KBM-7 (cell line): ENCODE data around the gene CRMP1.

Experiments
- DNase-seq: peaks from one replicate; pipeline ENCODE4 v3.0.0-alpha.2; 2015
- in situ Hi-C: fragments of 300-500 bp; cut with MboI; formaldehyde crosslinking; loops from 2 replicates; pipeline ENCODE4 v1.14.3; 2020; ENCODE audit warnings: low sequenced_read_pairs, low pct_unique_long_range_greater_than_20kb, mixed read lengths

Gene CRMP1

DNA sequence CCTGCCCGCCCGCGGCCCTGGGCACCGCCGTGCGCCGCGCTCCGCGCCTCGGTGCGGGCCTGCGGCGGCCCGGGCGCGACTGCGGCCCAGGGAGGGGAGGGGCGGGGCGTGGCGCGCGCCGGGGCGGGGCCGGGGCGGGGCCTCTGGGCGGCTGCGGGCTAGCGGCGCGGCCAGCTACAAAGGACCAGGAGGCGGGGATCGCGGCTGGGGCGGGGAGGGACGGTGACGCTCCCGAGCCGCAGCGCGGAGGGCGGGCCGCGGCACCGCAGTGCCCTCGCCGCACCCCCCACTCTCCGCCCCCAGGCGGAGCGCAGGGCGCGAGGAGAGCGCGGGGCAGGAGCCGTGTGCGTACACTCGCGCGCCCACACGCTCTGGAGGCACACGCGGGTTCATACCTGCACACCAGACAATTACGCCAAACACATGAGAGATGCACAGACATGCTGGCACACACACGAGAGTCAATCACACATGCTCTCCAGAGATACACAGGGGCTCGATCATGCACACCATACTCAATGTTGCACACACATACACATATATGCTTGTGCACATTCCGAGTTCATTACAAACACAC lies at the start of gene CRMP1:
TSS of gene CRMP1 (minus strand) at position 83 of the 577 bp plus-strand sequence. CDS start 117 bp downstream, outside the sequence.
- in situ Hi-C loops = no loop called here
- no peak for DNase-seq

DNA sequence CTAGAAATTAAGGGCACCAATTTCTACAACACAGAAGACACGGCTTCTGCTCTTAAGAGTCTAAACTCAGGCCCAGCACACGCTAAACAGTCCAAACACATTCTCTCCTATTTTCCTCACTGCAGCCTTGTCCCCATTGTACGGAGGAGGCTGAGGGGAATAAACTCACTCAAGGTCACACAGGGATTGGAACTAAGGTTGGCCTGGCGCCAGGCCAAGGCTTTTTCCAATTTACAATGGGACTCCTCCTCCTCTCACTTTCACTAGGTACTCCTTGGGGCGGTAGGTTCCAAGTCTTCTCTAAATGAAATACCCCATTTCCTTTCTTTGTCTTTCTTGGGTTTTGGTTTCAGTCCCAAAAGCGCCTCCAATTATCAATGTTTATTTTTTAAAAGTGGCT lies 48.7 kb upstream of the CRMP1 start:
- in situ Hi-C loops = no loop called here
- DNase-seq = no peak

GRCh38 chr4:5940470-5941203 lies 47.8 kb upstream of the CRMP1 start:
- in situ Hi-C loops = no loop called here
- peak; percentile 28 for DNase-seq

- in situ Hi-C loops = no loop called here
- no peak for DNase-seq
Observed at GRCh38 chr4:5933996-5934831, 41.3 kb upstream of the CRMP1 start.

GRCh38 chr4:5933116-5933515 lies 40.2 kb upstream of the CRMP1 start:
- DNase-seq = no peak
- in situ Hi-C loops = no loop called here

DNA sequence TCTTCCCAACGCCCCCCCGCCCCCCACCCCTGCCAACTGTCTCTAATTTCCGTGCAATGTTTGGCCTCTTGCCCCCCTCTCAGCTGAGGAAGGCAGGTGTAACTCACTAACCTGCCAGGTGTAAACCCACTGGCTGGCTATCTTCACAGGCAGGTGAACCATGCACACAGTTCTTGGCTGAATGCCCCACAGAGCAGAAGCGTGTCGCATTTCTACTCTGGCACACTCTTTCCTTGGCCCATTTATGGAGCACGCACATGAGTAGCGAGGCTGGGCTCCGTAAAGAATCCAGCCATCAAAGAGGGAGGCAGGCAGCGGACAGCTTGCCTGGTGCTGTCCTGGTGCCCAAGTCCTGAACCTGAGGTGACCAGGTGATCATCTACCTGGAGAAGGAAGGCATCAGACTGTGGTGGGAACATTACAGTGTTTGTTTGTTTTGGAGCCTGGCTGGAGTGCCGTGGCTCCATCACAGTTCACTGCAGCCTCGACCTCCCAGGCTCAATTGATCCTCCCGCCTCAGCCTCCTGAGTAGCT lies 39.2 kb upstream of the CRMP1 start:
- in situ Hi-C loops = no loop called here
- DNase-seq = no peak

DNA sequence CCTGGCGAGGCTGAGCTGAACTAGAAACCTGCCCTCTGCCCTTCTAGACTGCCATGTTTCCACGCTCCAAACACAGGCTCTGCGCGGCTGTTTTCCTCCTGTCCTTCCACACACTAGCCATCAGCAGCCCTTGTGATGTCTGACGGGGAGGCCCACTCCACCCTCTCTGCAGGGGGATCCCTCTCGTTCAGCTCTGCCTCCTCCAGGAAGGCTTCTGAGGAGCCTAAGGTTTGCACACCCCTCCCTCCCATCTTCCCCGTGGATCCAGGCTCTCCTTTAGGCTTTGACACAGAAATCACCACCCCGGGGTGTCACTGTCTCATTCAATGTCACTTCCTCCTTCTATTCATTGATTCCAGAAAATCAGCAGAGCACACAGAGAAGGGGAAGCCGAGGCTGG lies 38.6 kb upstream of the CRMP1 start:
- in situ Hi-C loops = no loop called here
- DNase-seq = no peak

GRCh38 chr4:5930876-5931275 lies 38.0 kb upstream of the CRMP1 start:
- in situ Hi-C loops = no loop called here
- no peak for DNase-seq

DNA sequence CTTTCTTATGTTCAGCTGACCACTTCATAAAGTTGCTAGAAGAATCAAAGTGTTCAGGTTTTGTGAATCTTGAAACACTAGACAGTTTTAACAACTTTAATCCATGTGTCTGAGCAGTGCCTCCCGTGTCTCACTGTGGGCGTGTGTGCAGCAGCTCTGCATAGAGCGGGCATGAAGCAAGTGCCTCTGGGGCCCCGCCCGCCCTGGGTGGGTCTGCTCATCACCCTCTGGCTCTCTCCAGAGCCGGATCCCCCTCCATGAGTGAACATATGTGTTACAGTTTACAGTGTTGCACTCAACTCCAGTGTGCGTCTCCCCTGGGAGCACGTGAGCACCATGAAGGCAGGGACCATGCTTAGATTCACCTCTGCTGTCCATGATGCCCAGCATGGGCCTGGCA lies 37.6 kb upstream of the CRMP1 start:
- no peak for DNase-seq
- in situ Hi-C loops = no loop called here

DNA sequence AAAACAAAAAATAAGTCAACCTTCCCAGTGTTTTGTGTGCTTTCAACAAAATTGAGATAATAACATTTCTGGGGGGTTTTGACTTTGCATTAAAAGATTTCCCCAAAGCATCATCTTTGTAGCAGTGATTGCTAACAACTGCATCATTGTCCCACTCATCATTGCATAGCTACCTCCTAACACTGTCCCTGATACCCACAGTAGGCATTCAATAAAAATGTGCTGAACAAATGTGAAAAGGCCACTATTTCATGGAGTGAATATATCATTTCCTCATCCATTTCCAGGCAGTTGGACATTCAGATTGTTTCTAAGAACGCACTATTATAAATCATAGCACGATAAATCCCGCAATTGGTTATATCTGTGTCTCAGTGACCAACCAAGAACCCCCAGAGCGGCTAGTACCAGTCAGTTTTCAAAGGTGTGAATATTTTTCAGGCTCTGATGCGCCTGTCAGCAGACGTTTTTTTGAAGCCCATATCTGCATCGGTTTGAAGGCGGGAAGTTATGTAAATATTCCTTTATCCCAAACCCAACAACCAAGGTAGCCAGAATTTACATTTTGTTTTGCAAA lies 36.0 kb upstream of the CRMP1 start:
- DNase-seq = no peak
- in situ Hi-C loops = no loop called here

- DNase-seq = no peak
- in situ Hi-C loops = no loop called here
Observed at GRCh38 chr4:5928274-5928673, 35.4 kb upstream of the CRMP1 start.

- DNase-seq = no peak
- in situ Hi-C loops = no loop called here
Observed at GRCh38 chr4:5927747-5928146, 34.9 kb upstream of the CRMP1 start.

DNA sequence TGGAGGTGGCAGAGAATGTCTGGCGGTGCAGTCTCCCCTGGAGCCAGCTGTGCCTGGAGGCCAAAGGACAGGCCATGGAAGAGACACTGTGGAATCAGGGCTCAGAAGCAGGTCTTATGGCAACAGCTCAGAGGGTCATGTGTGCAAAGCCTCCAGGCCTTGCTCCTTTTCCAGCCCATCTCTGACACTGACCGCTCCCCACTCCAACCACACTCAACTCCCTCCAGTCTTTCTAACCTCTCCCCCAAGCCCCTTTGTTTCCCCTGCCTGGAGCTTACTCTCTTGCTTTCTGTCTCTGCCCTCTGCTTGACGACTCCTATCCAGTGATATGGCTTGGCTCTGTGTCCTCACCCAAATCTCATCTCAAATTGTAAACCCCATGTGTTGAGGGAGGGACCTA lies 34.2 kb upstream of the CRMP1 start:
- DNase-seq = no peak
- in situ Hi-C loops = no loop called here

- no peak for DNase-seq
- in situ Hi-C loops = no loop called here
Observed at GRCh38 chr4:5926598-5926997, 33.7 kb upstream of the CRMP1 start.

DNA sequence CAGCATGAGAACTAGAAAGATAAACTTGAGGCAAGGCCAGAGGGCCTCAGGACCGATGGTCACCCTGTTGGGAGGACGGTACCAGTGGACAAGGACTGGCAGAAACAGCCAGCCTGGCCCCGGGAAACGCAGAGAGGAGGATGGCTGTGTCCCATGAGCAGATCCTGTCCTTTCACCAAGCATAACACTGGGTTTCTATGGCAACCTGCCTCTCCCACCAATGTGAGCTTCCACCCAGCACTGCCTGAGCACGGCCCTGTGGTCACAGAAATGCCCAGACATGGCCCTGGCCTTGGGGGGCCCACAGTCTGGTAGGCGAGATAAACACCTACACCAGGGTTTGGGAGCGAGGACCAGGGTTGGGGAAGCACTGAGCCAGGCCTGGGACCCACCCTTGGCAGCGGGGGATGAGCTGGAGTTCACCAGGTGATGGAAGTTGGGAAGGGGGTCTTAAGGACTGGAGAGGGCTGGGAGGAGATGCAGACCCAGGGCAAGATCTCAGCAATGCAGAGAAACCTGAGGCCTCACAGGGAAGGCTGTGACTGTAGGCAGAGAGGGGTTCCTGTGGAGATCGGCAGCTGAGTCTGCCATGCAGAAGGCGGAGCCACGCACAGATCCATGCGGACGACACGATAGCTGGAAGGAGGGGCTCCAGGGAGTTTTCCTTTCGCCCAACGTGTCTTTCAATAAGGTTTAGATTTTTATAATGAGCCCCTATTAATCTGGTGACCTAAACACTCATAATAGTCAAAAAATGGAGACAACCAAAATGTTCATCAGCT lies 32.7 kb upstream of the CRMP1 start:
- in situ Hi-C loops = no loop called here
- no peak for DNase-seq

DNA sequence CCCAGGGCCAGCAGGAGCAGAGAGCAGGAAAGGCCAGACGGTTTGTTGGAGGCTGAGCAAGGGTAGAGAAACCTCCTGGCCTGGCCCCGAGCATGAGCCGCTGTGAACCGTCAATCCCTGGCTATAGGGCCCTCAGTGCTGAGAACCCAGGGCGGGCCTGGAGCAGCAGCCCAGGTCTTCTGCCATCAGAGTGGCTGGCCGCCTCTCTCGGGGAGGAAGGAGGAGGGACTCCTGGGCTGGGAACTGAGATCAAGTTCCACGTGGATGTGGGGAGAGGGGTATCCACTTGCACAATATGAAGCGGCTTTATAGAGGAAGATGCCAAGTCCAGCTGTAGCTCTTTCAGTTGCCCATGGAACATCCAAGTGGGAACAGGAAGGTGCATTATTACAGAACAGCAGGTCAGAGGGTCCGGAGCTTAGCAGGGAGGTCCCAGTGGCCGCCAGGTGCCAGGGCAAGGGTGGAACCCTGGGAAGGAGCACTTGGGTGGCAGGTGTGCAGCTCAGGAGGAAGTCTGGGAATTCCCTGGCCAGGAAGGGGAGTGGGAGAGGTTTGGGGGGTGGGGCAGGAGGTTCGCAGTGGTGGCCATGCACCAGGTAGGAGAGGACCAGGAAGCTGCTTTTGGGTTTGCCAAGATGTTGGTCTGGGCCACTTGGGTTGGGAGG lies 31.7 kb upstream of the CRMP1 start:
- DNase-seq = no peak
- in situ Hi-C loops = no loop called here

DNA sequence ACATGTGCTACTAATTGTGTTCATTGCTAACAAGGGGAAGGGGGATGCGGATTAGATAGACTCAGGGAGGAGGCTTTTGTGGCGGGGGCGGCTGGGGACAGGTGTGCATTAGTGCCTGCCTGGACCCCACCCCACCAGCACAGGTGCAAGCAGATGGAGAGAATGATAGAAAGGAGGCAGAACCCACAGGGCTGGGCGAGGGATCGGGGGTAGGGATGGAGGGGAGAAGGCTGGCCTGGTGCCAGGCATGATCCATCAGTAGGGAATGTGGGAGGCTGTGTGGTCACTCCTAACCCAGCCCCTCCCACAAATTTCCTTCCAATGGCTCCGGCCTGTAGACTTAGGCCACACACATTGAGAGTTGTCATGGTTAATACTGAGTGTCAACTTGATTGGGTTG lies 30.5 kb upstream of the CRMP1 start:
- DNase-seq = no peak
- in situ Hi-C loops = no loop called here

DNA sequence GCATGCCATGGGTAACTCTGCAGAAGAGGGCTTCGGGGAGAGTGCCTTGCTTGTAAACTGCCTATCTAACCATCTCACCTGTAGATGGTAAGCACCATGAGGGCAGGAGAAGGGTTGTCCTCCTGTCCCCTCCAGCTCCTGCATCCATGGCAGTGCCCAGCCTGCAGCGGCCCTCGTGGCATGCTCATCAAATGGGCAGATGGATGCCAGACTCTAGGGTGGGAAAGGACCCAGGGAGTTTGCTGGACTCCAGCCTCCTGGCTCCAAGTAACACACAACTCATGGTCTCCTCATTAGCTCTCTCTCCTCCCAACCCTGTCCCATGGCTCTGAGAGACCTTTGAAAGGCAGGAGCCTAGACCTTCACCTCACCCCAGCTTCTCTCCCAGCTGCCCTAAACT lies 29.7 kb upstream of the CRMP1 start:
- no peak for DNase-seq
- in situ Hi-C loops = no loop called here

DNA sequence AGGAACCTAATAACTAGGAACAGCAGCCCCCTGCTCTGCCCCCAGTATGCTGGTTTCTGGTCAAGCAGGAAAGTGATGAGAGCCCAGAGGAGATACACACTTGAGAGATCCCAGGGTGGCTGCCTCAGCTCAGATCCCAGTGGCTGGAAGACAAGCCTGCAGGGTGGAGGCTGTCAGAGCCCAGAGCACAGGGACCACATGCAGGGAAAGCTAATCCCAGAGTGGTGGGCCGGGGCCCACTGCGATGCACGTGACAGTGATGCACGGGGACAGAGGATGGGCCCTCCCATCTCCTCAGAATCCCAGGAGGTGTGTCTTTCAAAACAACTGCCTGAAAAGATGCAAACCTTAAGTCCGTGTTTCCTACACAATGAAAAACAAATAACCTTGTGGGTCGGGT lies 29.1 kb upstream of the CRMP1 start:
- in situ Hi-C loops = no loop called here

More for the DNA sequence above, 29.1 kb upstream of the CRMP1 start:
- DNase-seq = no peak
